BJ (cell line): ENCODE data around the gene PPP1R36. TPM values are rescaled to one million over a fixed set of nuclear protein-coding genes. Genes with fewer than 3 reads are reported as not detected.
A peak's percentile ranks its signal among the peaks of the same experiment; 100 is the strongest.

Source experiments
- CTCF ChIA-PET: fragments of 350-600 bp; formaldehyde crosslinking; extraction: SDS; loops from one replicate; lab custom pipeline; 2021; ENCODE audit warnings: antibody characterized with exemption, inconsistent platforms; lab: Yijun Ruan, JAX
- POLR2A ChIA-PET: fragments of 300-600 bp; sonication (Branson Sonifier 250); formaldehyde crosslinking; extraction: SDS; loops from one replicate; lab custom pipeline; 2021; ENCODE audit warnings: antibody characterized with exemption; lab: Charles Lee
- DNase-seq: peaks from one replicate; pipeline ENCODE4 v3.0.0-alpha.2; 2011; ENCODE audit warnings: low read depth
- H3K27me3 ChIP-seq: 2 replicates; pipeline ENCODE4 v1.6.0; 2011; ENCODE audit warnings: low read length; ENCODE audit not compliant: control insufficient read depth, insufficient read depth
- H3K36me3 ChIP-seq: 2 replicates; pipeline ENCODE4 v1.5.1; 2011; ENCODE audit warnings: low read length; ENCODE audit not compliant: control insufficient read depth, insufficient read depth
- H3K4me3 ChIP-seq: 2 replicates; pipeline ENCODE4 v1.5.1; 2011; ENCODE audit warnings: low read depth, mild to moderate bottlenecking, control low read depth, low read length
- CTCF ChIP-seq: IDR thresholded peaks from 2 replicates; pipeline ENCODE4 v1.5.1; 2011; ENCODE audit warnings: low read depth, mild to moderate bottlenecking, control low read depth, inconsistent platforms, low read length, moderate library complexity; ENCODE audit not compliant: insufficient read depth
- polyA minus RNA-seq: library from RNA; depleted of rRNA, polyadenylated mRNA; stranded (reverse); fragments of >200 nt; gene quantifications from 2 replicates; pipeline ENCODE4 v1.2.3, GENCODE V29; 2011; rRNA and poly(A)+ RNA removed
- polyA plus RNA-seq: library from polyadenylated mRNA; depleted of rRNA; stranded (reverse); fragments of >200 nt; gene quantifications from 2 replicates; pipeline ENCODE4 v1.2.3, GENCODE V29; 2011; rRNA removed

PPP1R36 gene
- polyA plus RNA-seq, result 0.65 and 0.67 TPM in 2 replicates
- 0.46 TPM in 1 of 2 replicates, not detected in the other for polyA minus RNA-seq

GRCh38 chr14:64549791-64550620 is at the start of gene PPP1R36:
Gene PPP1R36 (plus strand): TSS chr14:64549961. CDS start chr14:64549998, 37 bp downstream.
- Histone ChIP-seq H3K27me3 (no peaks in the 10 kb centered on the region), H3K36me3 (no peaks in the 10 kb centered on the region), H3K4me3 (peak within 1 kb of the TSS; percentile 11; the same call in 1 of the 2 replicates)
- ChIA-PET CTCF (interaction anchor here (0.6 to 1.6 kb wide), 4 partner anchors 10 to 87 kb away, joined by 3 to 8 read pairs (median 4); partner anchors contain the start of gene HSPA2), POLR2A (no interaction called here)
- TF ChIP-seq CTCF, result no peak
- DNase-seq, result no peak

GRCh38 chr14:64500088-64500487 is 49.7 kb upstream of the PPP1R36 start:
- Histone ChIP-seq H3K36me3 (no peaks in the 10 kb centered on the region), H3K27me3 (no peaks in the 10 kb centered on the region), H3K4me3 (no peak overlapping the region)
- ChIA-PET POLR2A (no interaction called here), CTCF (interaction anchor here (1.0 to 2.4 kb wide), 2 partner anchors 10 to 11 kb away, joined by 4 to 7 read pairs; no protein-coding TSS in a partner anchor)
- TF ChIP-seq CTCF, result no peak
- DNase-seq, result no peak

- Histone ChIP-seq H3K4me3 (no peak overlapping the region), H3K36me3 (no peaks in the 10 kb centered on the region), H3K27me3 (no peaks in the 10 kb centered on the region)
- CTCF ChIA-PET, result interaction anchor here (0.6 to 3.2 kb wide), 9 partner anchors 9 to 154 kb away, joined by 3 to 12 read pairs (median 3); partner anchors contain the start of gene HSPA2
- no peak for TF ChIP-seq CTCF
- POLR2A ChIA-PET, result interaction anchor here (0.6 to 1.1 kb wide), 2 partner anchors 39 to 1177 kb away, joined by 3 to 4 read pairs; partner anchors contain the start of gene HSPA2
- DNase-seq, result no peak
Measured at GRCh38 chr14:64501411-64502171, 48.2 kb upstream of the PPP1R36 start.

GRCh38 chr14:64502456-64502855 is 47.3 kb upstream of the PPP1R36 start:
- ChIA-PET POLR2A (interaction anchor here (0.6 kb wide), 1 partner anchor 12 kb away, joined by 18 read pairs; no protein-coding TSS in a partner anchor), CTCF (interaction anchor here (0.6 to 3.2 kb wide), 8 partner anchors 9 to 153 kb away, joined by 3 to 12 read pairs (median 3); no protein-coding TSS in a partner anchor)
- no peak for DNase-seq
- Histone ChIP-seq H3K27me3 (no peaks in the 10 kb centered on the region), H3K36me3 (no peaks in the 10 kb centered on the region), H3K4me3 (peak overlapping the region; percentile 83)
- TF ChIP-seq CTCF, result no peak
